DND-41 (cell line): Measurements from ENCODE around the gene COL15A1.

ENCODE experiments used
- ATAC-seq: fragments of 200-7000 bp; cut with Tn5 transposase; 3 replicates; pipeline ENCODE4 v1.9.1; 2021; ENCODE audit warnings: low read depth; ENCODE audit not compliant: insufficient read depth
- DNase-seq: peaks from one replicate; pipeline ENCODE4 v3.0.0-alpha.2; 2020
- H2AFZ ChIP-seq: 2 replicates; pipeline ENCODE4 v1.6.0; 2012; ENCODE audit warnings: low read depth, low read length
- H3K27ac ChIP-seq: 2 replicates; pipeline ENCODE4 v1.5.1; 2012; ENCODE audit warnings: low read length, inconsistent platforms
- H3K27me3 ChIP-seq: fragments of 200-600 bp; sonication (generic); 2 replicates; pipeline ENCODE4 v1.6.0; 2012; ENCODE audit warnings: low read length, mild to moderate bottlenecking, inconsistent platforms; ENCODE audit not compliant: insufficient read depth, poor library complexity
- H3K36me3 ChIP-seq: 2 replicates; pipeline ENCODE4 v1.5.1; 2012; ENCODE audit warnings: low read length, inconsistent platforms; ENCODE audit not compliant: insufficient read depth
- H3K4me1 ChIP-seq: 2 replicates; pipeline ENCODE4 v1.5.1; 2012; ENCODE audit warnings: mild to moderate bottlenecking, low read length; ENCODE audit not compliant: insufficient read depth
- H3K4me2 ChIP-seq: 2 replicates; pipeline ENCODE4 v1.6.0; 2012; ENCODE audit warnings: mild to moderate bottlenecking, moderate library complexity, low read length, inconsistent platforms; ENCODE audit not compliant: insufficient read depth
- H3K4me3 ChIP-seq, 2 experiments: fragments of 200-600 bp in 1 of 2; shearing (Covaris generic) in 1 of 2; 2 replicates each; pipeline ENCODE4 v1.5.1; 2012 to 2016; ENCODE audit warnings: inconsistent platforms in 2 of 2, low read length in 2 of 2, mild to moderate bottlenecking in 2 of 2, low read depth in 1 of 2, moderate library complexity in 1 of 2
- H3K79me2 ChIP-seq: 2 replicates; pipeline ENCODE4 v1.6.0; 2012; ENCODE audit warnings: low read length, inconsistent platforms; ENCODE audit not compliant: insufficient read depth
- H3K9ac ChIP-seq: 2 replicates; pipeline ENCODE4 v1.6.0; 2012; ENCODE audit warnings: low read depth, mild to moderate bottlenecking, inconsistent platforms, low read length, moderate library complexity
- H3K9me3 ChIP-seq: 2 replicates; pipeline ENCODE4 v1.5.1; 2012; ENCODE audit warnings: low read length, moderate library complexity, mild to moderate bottlenecking, inconsistent platforms; ENCODE audit not compliant: insufficient read depth, severe bottlenecking
- H4K20me1 ChIP-seq: 2 replicates; pipeline ENCODE4 v1.6.0; 2012; ENCODE audit warnings: low read length; ENCODE audit not compliant: insufficient read depth
- EZH2 ChIP-seq: IDR thresholded peaks from 3 replicates; pipeline ENCODE4 v1.6.1; 2012; ENCODE audit warnings: borderline replicate concordance, low read depth, mild to moderate bottlenecking, moderate library complexity, low read length, inconsistent platforms; ENCODE audit not compliant: severe bottlenecking
- TF ChIP-seq, protein P1 (sequence below): IDR thresholded peaks from 2 replicates; pipeline ENCODE4 v1.5.1; 2012; ENCODE audit warnings: borderline replicate concordance, low read length, moderate library complexity, mild to moderate bottlenecking; ENCODE audit not compliant: poor library complexity, severe bottlenecking; ENCODE audit errors: extremely low read depth

COL15A1 gene

DNA sequence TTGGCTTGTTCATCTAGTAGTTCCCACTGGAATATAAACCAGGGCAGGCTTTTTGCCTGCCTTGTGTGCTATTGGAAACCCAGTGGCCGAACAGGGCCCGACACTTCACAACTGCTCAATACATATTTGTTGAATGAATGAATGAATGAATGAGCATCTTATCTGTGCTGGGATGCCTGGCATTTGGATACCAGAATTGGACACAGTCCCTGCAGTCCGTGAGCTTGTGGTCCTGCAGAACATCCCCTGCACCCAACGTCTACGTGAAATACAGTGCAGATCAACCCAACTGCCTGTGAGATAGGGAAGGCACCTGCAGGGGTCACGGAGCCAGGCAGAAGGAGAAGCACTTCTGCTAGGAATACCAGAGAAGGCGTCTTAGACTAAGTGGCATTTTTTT is 30.0 kb upstream of the COL15A1 start:
- TF ChIP-seq, protein P1, sequence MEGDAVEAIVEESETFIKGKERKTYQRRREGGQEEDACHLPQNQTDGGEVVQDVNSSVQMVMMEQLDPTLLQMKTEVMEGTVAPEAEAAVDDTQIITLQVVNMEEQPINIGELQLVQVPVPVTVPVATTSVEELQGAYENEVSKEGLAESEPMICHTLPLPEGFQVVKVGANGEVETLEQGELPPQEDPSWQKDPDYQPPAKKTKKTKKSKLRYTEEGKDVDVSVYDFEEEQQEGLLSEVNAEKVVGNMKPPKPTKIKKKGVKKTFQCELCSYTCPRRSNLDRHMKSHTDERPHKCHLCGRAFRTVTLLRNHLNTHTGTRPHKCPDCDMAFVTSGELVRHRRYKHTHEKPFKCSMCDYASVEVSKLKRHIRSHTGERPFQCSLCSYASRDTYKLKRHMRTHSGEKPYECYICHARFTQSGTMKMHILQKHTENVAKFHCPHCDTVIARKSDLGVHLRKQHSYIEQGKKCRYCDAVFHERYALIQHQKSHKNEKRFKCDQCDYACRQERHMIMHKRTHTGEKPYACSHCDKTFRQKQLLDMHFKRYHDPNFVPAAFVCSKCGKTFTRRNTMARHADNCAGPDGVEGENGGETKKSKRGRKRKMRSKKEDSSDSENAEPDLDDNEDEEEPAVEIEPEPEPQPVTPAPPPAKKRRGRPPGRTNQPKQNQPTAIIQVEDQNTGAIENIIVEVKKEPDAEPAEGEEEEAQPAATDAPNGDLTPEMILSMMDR: no peak
- no peak for TF ChIP-seq EZH2
- Histone ChIP-seq H3K4me3 (no peak overlapping the region), H3K36me3 (no peaks in the 10 kb centered on the region), H3K9me3 (no peaks in the 10 kb centered on the region), H3K27me3 (no peaks in the 10 kb centered on the region), H2AFZ (no peak overlapping the region), H3K4me1 (no peaks in the 10 kb centered on the region), H3K4me2 (no peak overlapping the region), H3K27ac (no peak overlapping the region), H4K20me1 (no peaks in the 10 kb centered on the region), H3K9ac (no peak overlapping the region), H3K79me2 (no peaks in the 10 kb centered on the region)
- no peak for DNase-seq
- no peak for ATAC-seq

DNA sequence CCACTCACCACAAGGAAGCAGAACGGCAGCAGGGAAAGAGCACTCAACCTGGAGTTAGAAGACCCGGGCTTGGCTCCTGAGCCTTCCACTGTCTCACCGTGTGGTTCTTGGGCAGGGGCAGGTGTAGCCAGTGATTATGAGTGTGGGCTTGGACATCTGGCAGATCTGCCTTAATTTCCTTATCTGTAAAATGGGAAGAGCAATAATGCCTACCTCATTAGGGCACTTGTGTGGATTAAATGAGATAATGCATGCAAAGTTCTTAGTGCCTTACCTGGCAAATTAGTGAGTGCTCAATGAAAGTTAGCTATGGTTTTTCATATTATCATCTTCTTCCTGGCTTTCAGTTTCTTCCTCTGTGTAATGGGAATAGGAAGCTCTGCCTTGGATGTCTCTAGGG is 28.1 kb upstream of the COL15A1 start:
- TF ChIP-seq, protein P1: no peak
- no peak for TF ChIP-seq EZH2
- Histone ChIP-seq H4K20me1 (no peaks in the 10 kb centered on the region), H3K4me1 (no peaks in the 10 kb centered on the region), H3K9me3 (no peaks in the 10 kb centered on the region), H3K4me2 (no peak overlapping the region), H3K27me3 (no peaks in the 10 kb centered on the region), H3K36me3 (no peaks in the 10 kb centered on the region), H3K79me2 (no peaks in the 10 kb centered on the region), H2AFZ (no peak overlapping the region), H3K27ac (no peak overlapping the region), H3K4me3 (no peak overlapping the region), H3K9ac (no peak overlapping the region)
- no peak for ATAC-seq
- no peak for DNase-seq

DNA sequence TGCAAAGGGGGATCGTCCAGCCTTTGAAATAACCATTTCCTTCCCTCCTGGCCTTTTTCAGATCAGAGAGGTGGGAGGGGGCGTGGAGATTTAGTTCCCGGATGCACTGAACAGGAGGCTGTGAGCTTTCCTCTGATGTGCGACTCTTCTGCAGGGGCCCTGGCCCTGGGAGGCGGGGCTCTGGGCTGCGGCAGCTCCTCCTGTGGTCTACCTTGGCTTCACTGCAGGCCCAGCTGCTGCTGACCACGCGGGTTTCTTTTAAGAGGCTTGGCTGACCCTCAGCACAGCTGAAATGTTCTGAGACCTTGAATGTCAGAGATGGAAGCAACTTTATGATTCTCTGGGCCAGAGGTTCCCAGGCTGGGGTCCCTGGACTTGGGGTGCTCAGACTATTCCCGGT is 27.0 kb upstream of the COL15A1 start:
- Histone ChIP-seq H3K9me3 (no peaks in the 10 kb centered on the region), H2AFZ (no peak overlapping the region), H3K4me2 (no peak overlapping the region), H3K27ac (no peak overlapping the region), H4K20me1 (no peaks in the 10 kb centered on the region), H3K79me2 (no peaks in the 10 kb centered on the region), H3K27me3 (no peaks in the 10 kb centered on the region), H3K9ac (no peak overlapping the region), H3K4me3 (no peak overlapping the region), H3K4me1 (no peaks in the 10 kb centered on the region), H3K36me3 (no peaks in the 10 kb centered on the region)
- peak; percentile 58; the same call in 1 of the 3 replicates for ATAC-seq
- TF ChIP-seq EZH2: no peak
- TF ChIP-seq, protein P1: no peak
- DNase-seq: peak; percentile 4

DNA sequence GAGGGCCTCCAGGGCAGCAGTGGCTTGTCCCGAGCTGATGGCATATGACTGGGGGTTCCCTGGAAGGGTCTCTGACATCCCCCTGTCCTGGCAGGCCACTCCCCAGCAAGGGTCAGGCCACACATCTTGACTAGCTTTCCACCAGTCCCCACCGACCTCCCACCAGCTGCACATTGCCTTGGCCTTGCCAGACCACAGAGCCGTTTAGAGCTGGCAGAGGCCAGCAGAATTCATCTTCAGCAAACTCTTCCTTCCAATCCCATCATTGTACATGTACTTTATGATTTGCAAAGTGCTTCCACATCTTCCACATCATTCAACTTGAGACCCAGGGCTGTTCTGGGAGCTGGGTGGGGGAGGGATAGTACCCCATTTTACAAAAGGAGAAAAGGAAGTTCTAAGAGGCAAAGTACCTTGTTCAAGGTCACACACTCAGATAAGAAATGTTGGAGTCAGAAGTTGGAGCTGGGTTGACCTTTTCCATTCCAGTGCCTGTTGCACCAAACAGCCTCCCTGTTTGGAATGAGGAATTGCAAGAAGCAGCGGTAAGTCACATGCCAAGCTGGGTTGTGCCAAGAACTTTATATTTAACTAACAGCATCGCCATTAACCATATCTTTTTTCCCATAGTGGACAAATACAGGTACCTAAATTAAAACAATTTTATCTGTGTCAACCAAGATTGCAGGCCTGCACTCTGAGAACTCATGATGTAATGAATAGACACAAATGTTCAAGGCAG is 25.8 kb upstream of the COL15A1 start:
- Histone ChIP-seq H2AFZ (no peak overlapping the region), H4K20me1 (no peaks in the 10 kb centered on the region), H3K4me3 (no peak overlapping the region), H3K27me3 (no peaks in the 10 kb centered on the region), H3K79me2 (no peaks in the 10 kb centered on the region), H3K4me1 (no peaks in the 10 kb centered on the region), H3K9ac (no peak overlapping the region), H3K9me3 (no peaks in the 10 kb centered on the region), H3K27ac (no peak overlapping the region), H3K36me3 (no peaks in the 10 kb centered on the region), H3K4me2 (no peak overlapping the region)
- ATAC-seq: no peak
- DNase-seq: no peak
- no peak for TF ChIP-seq EZH2
- TF ChIP-seq, protein P1: no peak
